Measurements from ENCODE around the gene MAPK14. TPM values are rescaled to one million over a fixed set of nuclear protein-coding genes. Genes with fewer than 3 reads are reported as not detected.

Gene MAPK14
- total and polyA plus RNA-seq, 7 donors, result 11.8 to 42.0 (median 31.0) TPM

- intact Hi-C loops (cut with DNase I), result no loop called here
- ATAC-seq (no peak), DNase-seq (no peak)
- no peak overlapping the region for H3K27ac ChIP-seq
- no peak overlapping the region for H3K4me3 ChIP-seq
- H3K9me3 ChIP-seq, result no peaks in the 10 kb centered on the region
- 76 to 83% (median 80%) methylated on average over 3 of the region's 3 CpGs for WGBS, 3 donors
- H3K4me1 ChIP-seq, result no peaks in the 10 kb centered on the region
- no peak for TF ChIP-seq CTCF (IDR thresholded peaks at IDR 0.05)
- H3K36me3 ChIP-seq (ENCODE audit: insufficient read depth in 1 of 2, low read depth in 1 of 2), result no peaks in the 10 kb centered on the region
- no peaks in the 10 kb centered on the region for H3K27me3 ChIP-seq (ENCODE audit: insufficient read depth in 3 of 3, low read length in 2 of 3)
These were observed 34.5 kb upstream of the MAPK14 start for GRCh38 chr6:35993150-35993549.

GRCh38 chr6:36000451-36000850, 27.2 kb upstream of the MAPK14 start:
- no peak for DNase-seq
- no peak for ATAC-seq
- 65 to 81% (median 66%) methylated on average over 1 of the region's 1 CpG for WGBS, 3 donors
- no peak for TF ChIP-seq CTCF (IDR thresholded peaks at IDR 0.05)
- Histone ChIP-seq H3K4me3 (no peak overlapping the region), H3K4me1 (no peaks in the 10 kb centered on the region), H3K9me3 (no peaks in the 10 kb centered on the region), H3K27me3 (ENCODE audit: insufficient read depth in 3 of 3, low read length in 2 of 3) (no peaks in the 10 kb centered on the region), H3K36me3 (ENCODE audit: insufficient read depth in 1 of 2, low read depth in 1 of 2) (no peaks in the 10 kb centered on the region), H3K27ac (no peak overlapping the region)
- intact Hi-C loops (cut with DNase I), result no loop called here

GRCh38 chr6:36015666-36016065, 11.9 kb upstream of the MAPK14 start:
- H3K9me3 ChIP-seq, result no peaks in the 10 kb centered on the region
- H3K27ac ChIP-seq, result no peak overlapping the region
- intact Hi-C loops (cut with DNase I), result no loop called here
- no peak for TF ChIP-seq CTCF (IDR thresholded peaks at IDR 0.05)
- ATAC-seq (no peak), DNase-seq (no peak)
- H3K36me3 ChIP-seq (ENCODE audit: insufficient read depth in 1 of 2, low read depth in 1 of 2), result no peaks in the 10 kb centered on the region
- no peaks in the 10 kb centered on the region for H3K4me1 ChIP-seq
- 77 to 82% (median 81%) methylated on average over 4 of the region's 4 CpGs for WGBS, 3 donors
- peaks cover 0 to 9% (median 0%) of the 10 kb centered on the region in 3 donors for H3K27me3 ChIP-seq (ENCODE audit: insufficient read depth in 3 of 3, low read length in 2 of 3)
- H3K4me3 ChIP-seq, result no peak overlapping the region

GRCh38 chr6:36018339-36018738, 9.3 kb upstream of the MAPK14 start:
- no peaks in the 10 kb centered on the region for H3K36me3 ChIP-seq (ENCODE audit: insufficient read depth in 1 of 2, low read depth in 1 of 2)
- no peak overlapping the region for H3K4me3 ChIP-seq
- no peaks in the 10 kb centered on the region for H3K9me3 ChIP-seq
- TF ChIP-seq CTCF (IDR thresholded peaks at IDR 0.05), result no peak
- WGBS, 3 donors, result 67 to 92% (median 88%) methylated on average over 2 of the region's 2 CpGs
- peaks cover 0 to 9% (median 0%) of the 10 kb centered on the region in 3 donors for H3K27me3 ChIP-seq (ENCODE audit: insufficient read depth in 3 of 3, low read length in 2 of 3)
- H3K4me1 ChIP-seq, result no peaks in the 10 kb centered on the region
- DNase-seq (no peak), ATAC-seq (no peak)
- no peak overlapping the region for H3K27ac ChIP-seq
- intact Hi-C loops (cut with DNase I), result no loop called here

GRCh38 chr6:36019167-36019566, 8.4 kb upstream of the MAPK14 start:
- DNase-seq (no peak), ATAC-seq (no peak)
- peaks cover 0 to 4% (median 0%) of the 10 kb centered on the region in 3 donors for H3K27me3 ChIP-seq (ENCODE audit: insufficient read depth in 3 of 3, low read length in 2 of 3)
- H3K9me3 ChIP-seq, result no peaks in the 10 kb centered on the region
- H3K27ac ChIP-seq, result no peak overlapping the region
- H3K36me3 ChIP-seq (ENCODE audit: insufficient read depth in 1 of 2, low read depth in 1 of 2), result no peaks in the 10 kb centered on the region
- TF ChIP-seq CTCF (IDR thresholded peaks at IDR 0.05), result no peak
- intact Hi-C loops (cut with DNase I), result no loop called here
- no peak overlapping the region for H3K4me3 ChIP-seq
- WGBS, 3 donors, result 80 to 85% (median 84%) methylated on average over 11 of the region's 11 CpGs
- no peaks in the 10 kb centered on the region for H3K4me1 ChIP-seq

All from psoas muscle (tissue), 8 donors.